HepG2 (cell line): ENCODE measurements around the gene HPRT1. TPM values are rescaled to one million over a fixed set of nuclear protein-coding genes. Genes with fewer than 3 reads are reported as not detected.

Experiments used
- ERF ChIP-seq: IDR thresholded peaks from 2 replicates; pipeline ENCODE4 v1.6.1; 2018; ENCODE audit warnings: missing biosample characterization, missing genetic modification reagents
- HDAC2 ChIP-seq: sonication (generic); formaldehyde crosslinking; IDR thresholded peaks from 2 replicates; pipeline ENCODE4 v1.4.0; 2020; ENCODE audit warnings: missing genetic modification reagents
- HES4 ChIP-seq: sonication (generic); formaldehyde crosslinking; IDR thresholded peaks from 2 replicates; pipeline ENCODE4 v1.9.0; 2021; ENCODE audit warnings: mild to moderate bottlenecking, missing genetic modification reagents, borderline replicate concordance
- KLF12 ChIP-seq: sonication (generic); formaldehyde crosslinking; IDR thresholded peaks from 2 replicates; pipeline ENCODE4 v1.4.0; 2020; ENCODE audit warnings: missing genetic modification reagents, borderline replicate concordance
- KLF9 ChIP-seq: IDR thresholded peaks from 2 replicates; pipeline ENCODE4 v1.6.1; 2016; ENCODE audit warnings: low read depth
- MED8 ChIP-seq: sonication (generic); formaldehyde crosslinking; IDR thresholded peaks from 2 replicates; pipeline ENCODE4 v1.8.1; 2023; ENCODE audit warnings: mild to moderate bottlenecking, missing genetic modification reagents; ENCODE audit not compliant: insufficient replicate concordance
- MTA1 ChIP-seq: sonication (generic); formaldehyde crosslinking; IDR thresholded peaks from 2 replicates; pipeline ENCODE4 v1.4.0; 2020; ENCODE audit warnings: missing genetic modification reagents, mild to moderate bottlenecking, borderline replicate concordance
- PHF5A ChIP-seq: IDR thresholded peaks from one replicate; pipeline ENCODE4 v1.6.1; 2018; ENCODE audit warnings: low read depth, missing genetic modification reagents; ENCODE audit not compliant: unreplicated experiment
- PREB ChIP-seq: sonication (generic); formaldehyde crosslinking; IDR thresholded peaks from 2 replicates; pipeline ENCODE4 v1.4.0; 2020; ENCODE audit warnings: missing genetic modification reagents
- RARG ChIP-seq: sonication (generic); formaldehyde crosslinking; IDR thresholded peaks from 2 replicates; pipeline ENCODE4 v1.4.0; 2020; ENCODE audit warnings: low read depth, mild to moderate bottlenecking, missing genetic modification reagents
- RFXANK ChIP-seq: IDR thresholded peaks from 2 replicates; pipeline ENCODE4 v1.6.1; 2016
- YY1 ChIP-seq: IDR thresholded peaks from 2 replicates; pipeline ENCODE4 v1.6.1; 2011; ENCODE audit warnings: low read length, low read depth, moderate library complexity, mild to moderate bottlenecking; ENCODE audit not compliant: insufficient read depth, insufficient replicate concordance
- ZNF317 ChIP-seq: sonication (generic); formaldehyde crosslinking; IDR thresholded peaks from 2 replicates; pipeline ENCODE4 v1.5.0; 2020; ENCODE audit warnings: mild to moderate bottlenecking, missing genetic modification reagents
- ZNF441 ChIP-seq: sonication (generic); formaldehyde crosslinking; IDR thresholded peaks from 2 replicates; pipeline ENCODE4 v1.7.0; 2021; ENCODE audit warnings: missing genetic modification reagents, borderline replicate concordance
- ZNF501 ChIP-seq: sonication (generic); formaldehyde crosslinking; IDR thresholded peaks from 2 replicates; pipeline ENCODE4 v1.5.1; 2020; ENCODE audit warnings: mild to moderate bottlenecking, moderate library complexity, missing genetic modification reagents
- ZNF598 ChIP-seq: sonication (generic); formaldehyde crosslinking; IDR thresholded peaks from 2 replicates; pipeline ENCODE4 v1.5.1; 2020; ENCODE audit warnings: mild to moderate bottlenecking, missing genetic modification reagents, borderline replicate concordance
- ZNF724P ChIP-seq: sonication (generic); formaldehyde crosslinking; IDR thresholded peaks from 2 replicates; pipeline ENCODE4 v1.8.0; 2022; ENCODE audit warnings: missing genetic modification reagents, borderline replicate concordance
- ZNF784 ChIP-seq: sonication (generic); formaldehyde crosslinking; IDR thresholded peaks from 2 replicates; pipeline ENCODE4 v1.5.1; 2020; ENCODE audit warnings: missing genetic modification reagents, mild to moderate bottlenecking, borderline replicate concordance
- polyA plus RNA-seq, 8 experiments: library from polyadenylated mRNA; depleted of rRNA in 3 of 8; stranded (reverse) in 7 of 8; unstranded in 1 of 8; fragments of >200 nt; fragmentation: Illumina TruSeq in 4 of 8; extraction: Trizol in 4 of 8; gene quantifications; 2 replicates each; pipeline versions ENCODE4 v1.2.1 to v1.2.3, GENCODE V29; 2011 to 2016; ENCODE audit warnings: low read depth in 4 of 8, missing spikeins in 1 of 8, mixed read lengths in 1 of 8; ENCODE audit not compliant: insufficient read depth in 1 of 8
- total RNA-seq, 5 experiments: library from RNA; depleted of rRNA; stranded (reverse); fragments of >200 nt; fragmentation: Illumina TruSeq; extraction: Trizol; gene quantifications; 2 replicates each; pipeline ENCODE4 v1.2.3, GENCODE V29; 2016; ENCODE audit warnings: low read depth in 1 of 5
- TF ChIP-seq, protein P1 (sequence below): sonication (generic); formaldehyde crosslinking; IDR thresholded peaks from 2 replicates; pipeline ENCODE4 v1.4.0; 2020; ENCODE audit warnings: mild to moderate bottlenecking, low read depth, missing genetic modification reagents
- TF ChIP-seq, protein P2 (sequence below): sonication (generic); formaldehyde crosslinking; IDR thresholded peaks from 2 replicates; pipeline ENCODE4 v1.5.1; 2020; ENCODE audit warnings: missing genetic modification reagents, mild to moderate bottlenecking, borderline replicate concordance
- TF ChIP-seq, protein P3 (sequence below): IDR thresholded peaks from 2 replicates; pipeline ENCODE4 v1.6.1; 2016; ENCODE audit warnings: control low read depth

HPRT1 gene
- total and polyA plus RNA-seq, 2 of the 13 experiments (the other 11 are each of a cell fraction or from before 2014, with no cell fraction given), result 4.6 to 25.2 TPM

DNA sequence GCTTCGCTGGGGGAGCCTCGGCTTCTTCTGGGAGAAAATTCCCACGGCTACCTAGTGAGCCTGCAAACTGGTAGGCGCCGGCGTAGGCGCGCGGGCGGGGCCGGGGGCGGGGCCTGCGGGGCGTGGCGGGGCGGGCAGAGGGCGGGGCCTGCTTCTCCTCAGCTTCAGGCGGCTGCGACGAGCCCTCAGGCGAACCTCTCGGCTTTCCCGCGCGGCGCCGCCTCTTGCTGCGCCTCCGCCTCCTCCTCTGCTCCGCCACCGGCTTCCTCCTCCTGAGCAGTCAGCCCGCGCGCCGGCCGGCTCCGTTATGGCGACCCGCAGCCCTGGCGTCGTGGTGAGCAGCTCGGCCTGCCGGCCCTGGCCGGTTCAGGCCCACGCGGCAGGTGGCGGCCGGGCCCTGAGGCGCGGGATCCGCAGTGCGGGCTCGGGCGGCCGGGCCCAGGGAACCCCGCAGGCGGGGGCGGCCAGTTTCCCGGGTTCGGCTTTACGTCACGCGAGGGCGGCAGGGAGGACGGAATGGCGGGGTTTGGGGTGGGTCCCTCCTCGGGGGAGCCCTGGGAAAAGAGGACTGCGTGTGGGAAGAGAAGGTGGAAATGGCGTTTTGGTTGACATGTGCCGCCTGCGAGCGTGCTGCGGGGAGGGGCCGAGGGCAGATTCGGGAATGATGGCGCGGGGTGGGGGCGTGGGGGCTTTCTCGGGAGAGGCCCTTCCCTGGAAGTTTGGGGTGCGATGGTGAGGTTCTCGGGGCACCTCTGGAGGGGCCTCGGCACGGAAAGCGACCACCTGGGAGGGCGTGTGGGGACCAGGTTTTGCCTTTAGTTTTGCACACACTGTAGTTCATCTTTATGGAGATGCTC lies at the start of gene HPRT1 (continued):
- no peak for TF ChIP-seq PREB
- no peak for TF ChIP-seq KLF12
- no peak for TF ChIP-seq ZNF598 (CRISPR knock-in tag)
- no peak for TF ChIP-seq HES4 (CRISPR knock-in tag)
- no peak for TF ChIP-seq MED8
- TF ChIP-seq ZNF441 (CRISPR knock-in tag), result 0 out of 2 replicates have a peak, but pooled peaks have one; percentile 31
- TF ChIP-seq, protein P1, sequence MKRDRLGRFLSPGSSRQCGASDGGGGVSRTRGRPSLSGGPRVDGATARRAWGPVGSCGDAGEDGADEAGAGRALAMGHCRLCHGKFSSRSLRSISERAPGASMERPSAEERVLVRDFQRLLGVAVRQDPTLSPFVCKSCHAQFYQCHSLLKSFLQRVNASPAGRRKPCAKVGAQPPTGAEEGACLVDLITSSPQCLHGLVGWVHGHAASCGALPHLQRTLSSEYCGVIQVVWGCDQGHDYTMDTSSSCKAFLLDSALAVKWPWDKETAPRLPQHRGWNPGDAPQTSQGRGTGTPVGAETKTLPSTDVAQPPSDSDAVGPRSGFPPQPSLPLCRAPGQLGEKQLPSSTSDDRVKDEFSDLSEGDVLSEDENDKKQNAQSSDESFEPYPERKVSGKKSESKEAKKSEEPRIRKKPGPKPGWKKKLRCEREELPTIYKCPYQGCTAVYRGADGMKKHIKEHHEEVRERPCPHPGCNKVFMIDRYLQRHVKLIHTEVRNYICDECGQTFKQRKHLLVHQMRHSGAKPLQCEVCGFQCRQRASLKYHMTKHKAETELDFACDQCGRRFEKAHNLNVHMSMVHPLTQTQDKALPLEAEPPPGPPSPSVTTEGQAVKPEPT (CRISPR knock-in tag), result no peak
- TF ChIP-seq ZNF784, result no peak
- peak; percentile 5 for TF ChIP-seq YY1
- no peak for TF ChIP-seq KLF9 (CRISPR knock-in tag)
- no peak for TF ChIP-seq ZNF724P (CRISPR knock-in tag)
- TF ChIP-seq ERF (CRISPR knock-in tag), result no peak
- TF ChIP-seq, protein P2, sequence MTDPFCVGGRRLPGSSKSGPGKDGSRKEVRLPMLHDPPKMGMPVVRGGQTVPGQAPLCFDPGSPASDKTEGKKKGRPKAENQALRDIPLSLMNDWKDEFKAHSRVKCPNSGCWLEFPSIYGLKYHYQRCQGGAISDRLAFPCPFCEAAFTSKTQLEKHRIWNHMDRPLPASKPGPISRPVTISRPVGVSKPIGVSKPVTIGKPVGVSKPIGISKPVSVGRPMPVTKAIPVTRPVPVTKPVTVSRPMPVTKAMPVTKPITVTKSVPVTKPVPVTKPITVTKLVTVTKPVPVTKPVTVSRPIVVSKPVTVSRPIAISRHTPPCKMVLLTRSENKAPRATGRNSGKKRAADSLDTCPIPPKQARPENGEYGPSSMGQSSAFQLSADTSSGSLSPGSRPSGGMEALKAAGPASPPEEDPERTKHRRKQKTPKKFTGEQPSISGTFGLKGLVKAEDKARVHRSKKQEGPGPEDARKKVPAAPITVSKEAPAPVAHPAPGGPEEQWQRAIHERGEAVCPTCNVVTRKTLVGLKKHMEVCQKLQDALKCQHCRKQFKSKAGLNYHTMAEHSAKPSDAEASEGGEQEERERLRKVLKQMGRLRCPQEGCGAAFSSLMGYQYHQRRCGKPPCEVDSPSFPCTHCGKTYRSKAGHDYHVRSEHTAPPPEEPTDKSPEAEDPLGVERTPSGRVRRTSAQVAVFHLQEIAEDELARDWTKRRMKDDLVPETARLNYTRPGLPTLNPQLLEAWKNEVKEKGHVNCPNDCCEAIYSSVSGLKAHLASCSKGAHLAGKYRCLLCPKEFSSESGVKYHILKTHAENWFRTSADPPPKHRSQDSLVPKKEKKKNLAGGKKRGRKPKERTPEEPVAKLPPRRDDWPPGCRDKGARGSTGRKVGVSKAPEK, result no peak
- no peak for TF ChIP-seq ZNF501 (CRISPR knock-in tag)
- no peak for TF ChIP-seq MTA1 (CRISPR knock-in tag)
- no peak for TF ChIP-seq RARG
- TF ChIP-seq RFXANK (CRISPR knock-in tag), result no peak
- TF ChIP-seq PHF5A (CRISPR knock-in tag), result no peak
- TF ChIP-seq HDAC2 (CRISPR knock-in tag), result no peak
- no peak for TF ChIP-seq ZNF317 (CRISPR knock-in tag)
- TF ChIP-seq, protein P3, sequence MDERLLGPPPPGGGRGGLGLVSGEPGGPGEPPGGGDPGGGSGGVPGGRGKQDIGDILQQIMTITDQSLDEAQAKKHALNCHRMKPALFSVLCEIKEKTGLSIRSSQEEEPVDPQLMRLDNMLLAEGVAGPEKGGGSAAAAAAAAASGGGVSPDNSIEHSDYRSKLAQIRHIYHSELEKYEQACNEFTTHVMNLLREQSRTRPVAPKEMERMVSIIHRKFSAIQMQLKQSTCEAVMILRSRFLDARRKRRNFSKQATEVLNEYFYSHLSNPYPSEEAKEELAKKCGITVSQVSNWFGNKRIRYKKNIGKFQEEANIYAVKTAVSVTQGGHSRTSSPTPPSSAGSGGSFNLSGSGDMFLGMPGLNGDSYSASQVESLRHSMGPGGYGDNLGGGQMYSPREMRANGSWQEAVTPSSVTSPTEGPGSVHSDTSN, result no peak
